Type B pancreatic cell (in vitro differentiated cells): ENCODE data around the gene TMEM117. TPM values are rescaled to one million over a fixed set of nuclear protein-coding genes. Genes with fewer than 3 reads are reported as not detected.

Source experiments
- DNase-seq: peaks from one replicate; pipeline ENCODE4 v3.0.0; 2021; ENCODE audit warnings: mixed read lengths; ENCODE audit not compliant: unreplicated experiment; ENCODE audit errors: extremely low spot score
- H3K27ac Mint-ChIP-seq: 2 replicates; pipeline ENCODE4 v1.8.0; 2021; ENCODE audit warnings: mild to moderate bottlenecking, mixed read lengths
- H3K27me3 Mint-ChIP-seq: 2 replicates; pipeline ENCODE4 v1.8.0; 2021; ENCODE audit warnings: mixed read lengths
- H3K36me3 Mint-ChIP-seq: 2 replicates; pipeline ENCODE4 v1.8.0; 2021; ENCODE audit warnings: mixed read lengths
- H3K4me1 Mint-ChIP-seq: one replicate; pipeline ENCODE4 v1.8.0; 2021; ENCODE audit warnings: mixed read lengths; ENCODE audit not compliant: unreplicated experiment
- H3K4me3 Mint-ChIP-seq: 2 replicates; pipeline ENCODE4 v1.8.0; 2021; ENCODE audit warnings: mild to moderate bottlenecking, mixed read lengths
- H3K9me3 Mint-ChIP-seq: 2 replicates; pipeline ENCODE4 v1.8.0; 2021; ENCODE audit warnings: mixed read lengths
- total RNA-seq: library from RNA; stranded (reverse); gene quantifications from 2 replicates; pipeline ENCODE4 v1.2.1, GENCODE V29; 2021; ENCODE audit warnings: low replicate concordance
- TF ChIP-seq, protein P1 (sequence below): fragments of 200-600 bp; sonication (generic); conservative IDR thresholded peaks from 2 replicates; pipeline ENCODE4 v1.5.0; 2021; ENCODE audit warnings: antibody characterized with exemption, mild to moderate bottlenecking

TMEM117 gene
- total RNA-seq, 1 donor from 2014 or later = 14.3 TPM

DNA sequence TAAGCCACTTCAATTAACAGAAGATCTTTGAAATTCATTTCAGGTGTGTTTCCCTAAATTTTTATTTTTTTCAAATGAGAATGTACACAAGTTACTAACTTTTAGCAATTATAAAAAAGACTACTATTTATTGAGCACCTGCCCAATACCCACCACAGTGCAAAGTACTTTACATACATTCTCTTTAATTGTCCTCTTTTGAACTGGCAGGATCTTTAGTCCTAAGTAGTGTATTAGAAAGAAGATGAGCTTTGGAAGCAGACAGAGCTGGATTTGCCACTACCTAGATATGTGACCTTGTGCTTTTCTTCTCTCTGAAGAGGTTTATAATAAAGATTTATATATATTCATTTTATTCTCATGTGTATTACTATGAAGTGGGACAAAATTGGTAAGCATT lies 63.7 kb downstream of the TMEM117 start:
- no peaks in the 10 kb centered on the region for H3K9me3 Mint-ChIP-seq
- TF ChIP-seq, protein P1, sequence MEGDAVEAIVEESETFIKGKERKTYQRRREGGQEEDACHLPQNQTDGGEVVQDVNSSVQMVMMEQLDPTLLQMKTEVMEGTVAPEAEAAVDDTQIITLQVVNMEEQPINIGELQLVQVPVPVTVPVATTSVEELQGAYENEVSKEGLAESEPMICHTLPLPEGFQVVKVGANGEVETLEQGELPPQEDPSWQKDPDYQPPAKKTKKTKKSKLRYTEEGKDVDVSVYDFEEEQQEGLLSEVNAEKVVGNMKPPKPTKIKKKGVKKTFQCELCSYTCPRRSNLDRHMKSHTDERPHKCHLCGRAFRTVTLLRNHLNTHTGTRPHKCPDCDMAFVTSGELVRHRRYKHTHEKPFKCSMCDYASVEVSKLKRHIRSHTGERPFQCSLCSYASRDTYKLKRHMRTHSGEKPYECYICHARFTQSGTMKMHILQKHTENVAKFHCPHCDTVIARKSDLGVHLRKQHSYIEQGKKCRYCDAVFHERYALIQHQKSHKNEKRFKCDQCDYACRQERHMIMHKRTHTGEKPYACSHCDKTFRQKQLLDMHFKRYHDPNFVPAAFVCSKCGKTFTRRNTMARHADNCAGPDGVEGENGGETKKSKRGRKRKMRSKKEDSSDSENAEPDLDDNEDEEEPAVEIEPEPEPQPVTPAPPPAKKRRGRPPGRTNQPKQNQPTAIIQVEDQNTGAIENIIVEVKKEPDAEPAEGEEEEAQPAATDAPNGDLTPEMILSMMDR = no peak
- H3K4me3 Mint-ChIP-seq = no peak overlapping the region
- H3K27ac Mint-ChIP-seq = no peak overlapping the region
- H3K4me1 Mint-ChIP-seq = peaks cover 4% of the 10 kb centered on the region
- peaks cover 8% of the 10 kb centered on the region for H3K36me3 Mint-ChIP-seq
- DNase-seq = no peak
- H3K27me3 Mint-ChIP-seq = no peaks in the 10 kb centered on the region

DNA sequence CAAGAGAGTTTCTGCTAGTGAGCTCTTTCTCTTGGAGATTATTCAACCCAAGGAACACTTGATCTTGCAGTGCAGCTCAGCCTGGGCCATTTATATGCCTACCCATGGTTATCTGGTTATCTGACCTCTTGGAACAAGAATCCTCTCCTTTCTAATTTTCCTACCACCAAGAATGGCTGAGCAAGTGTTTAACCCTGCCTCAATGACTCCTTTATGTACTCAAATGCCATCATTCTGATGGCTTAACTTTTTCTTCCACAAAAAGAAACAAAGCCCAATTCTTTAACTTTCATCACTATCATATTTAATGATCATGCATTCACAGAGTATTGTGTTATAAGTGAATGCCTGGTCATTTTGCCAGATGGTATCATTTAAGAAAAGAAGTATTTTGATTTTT lies 67.8 kb downstream of the TMEM117 start:
- DNase-seq = no peak
- H3K27me3 Mint-ChIP-seq = no peaks in the 10 kb centered on the region
- peaks cover 4% of the 10 kb centered on the region for H3K4me1 Mint-ChIP-seq
- TF ChIP-seq, protein P1 = no peak
- H3K9me3 Mint-ChIP-seq = no peaks in the 10 kb centered on the region
- no peak overlapping the region for H3K27ac Mint-ChIP-seq
- H3K36me3 Mint-ChIP-seq = peaks cover 4% of the 10 kb centered on the region
- H3K4me3 Mint-ChIP-seq = no peak overlapping the region

DNA sequence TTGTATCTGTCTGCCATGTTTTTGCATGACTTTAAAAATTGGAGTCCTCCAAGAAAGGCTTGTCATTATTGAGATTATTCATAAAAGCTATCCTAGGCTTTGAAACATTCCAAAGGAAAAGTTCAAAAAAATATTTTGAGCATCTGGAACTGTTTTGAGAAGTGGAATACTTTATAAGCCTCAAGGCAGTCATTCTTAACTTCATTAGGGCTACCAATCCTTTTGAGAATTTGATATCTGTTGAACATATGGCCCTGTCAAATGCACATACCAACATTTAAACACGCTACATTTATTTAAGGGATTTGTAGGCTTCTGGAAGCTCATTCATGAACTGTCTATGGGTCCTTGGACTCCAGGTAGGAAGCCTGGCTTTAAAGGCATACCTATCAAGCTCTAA lies 77.0 kb downstream of the TMEM117 start:
- Mint-ChIP-seq H3K27me3 (no peaks in the 10 kb centered on the region), H3K9me3 (no peaks in the 10 kb centered on the region), H3K36me3 (no peaks in the 10 kb centered on the region), H3K4me3 (no peak overlapping the region), H3K27ac (no peak overlapping the region), H3K4me1 (no peaks in the 10 kb centered on the region)
- TF ChIP-seq, protein P1 = no peak
- DNase-seq = no peak

DNA sequence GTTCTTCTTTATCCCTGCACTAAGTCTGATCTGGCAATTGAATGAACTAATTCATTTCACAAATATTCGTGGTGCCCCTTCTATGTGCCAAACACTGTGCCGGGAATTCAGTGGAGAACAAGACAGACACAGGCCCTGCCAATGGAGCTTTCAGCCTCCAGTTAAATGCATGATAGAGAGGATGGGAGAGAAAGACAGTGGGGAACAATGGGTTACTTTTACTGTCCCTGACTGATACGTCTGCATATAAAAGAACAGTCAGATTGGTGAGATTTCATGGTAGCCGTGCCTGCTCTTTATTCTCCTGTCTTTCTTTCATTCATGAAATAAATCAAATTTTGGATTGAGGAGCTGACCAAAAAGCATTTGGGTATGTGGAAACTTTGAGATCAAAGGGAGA lies 78.5 kb downstream of the TMEM117 start:
- no peak for DNase-seq
- no peaks in the 10 kb centered on the region for H3K9me3 Mint-ChIP-seq
- TF ChIP-seq, protein P1 = no peak
- no peaks in the 10 kb centered on the region for H3K27me3 Mint-ChIP-seq
- no peak overlapping the region for H3K27ac Mint-ChIP-seq
- H3K4me3 Mint-ChIP-seq = no peak overlapping the region
- H3K36me3 Mint-ChIP-seq = no peaks in the 10 kb centered on the region
- H3K4me1 Mint-ChIP-seq = no peaks in the 10 kb centered on the region

DNA sequence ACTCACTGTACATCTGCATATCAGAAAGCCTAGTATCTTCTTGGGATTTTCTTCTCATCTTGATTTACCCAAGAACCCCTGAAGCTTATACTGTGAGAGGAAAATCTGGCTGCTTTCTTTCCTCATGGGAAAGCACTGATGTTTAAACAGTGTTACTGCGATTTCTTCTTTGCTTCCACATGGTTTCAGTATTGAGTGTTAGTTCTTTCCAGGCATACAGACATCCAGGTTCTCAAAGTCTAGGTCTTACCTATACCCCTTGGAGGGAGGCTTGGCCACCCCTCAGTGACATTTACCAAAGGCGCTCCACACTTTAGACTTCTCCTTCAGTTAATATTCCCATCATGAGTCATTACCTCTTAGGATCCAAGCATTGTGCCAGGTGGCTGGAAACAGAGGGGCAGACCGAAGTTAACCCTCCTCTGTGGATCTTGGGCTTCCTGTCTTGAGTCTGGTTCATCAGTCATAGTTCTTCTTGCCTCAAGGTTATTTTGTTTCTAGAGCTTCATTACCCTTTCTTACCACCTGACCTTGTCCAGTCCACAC lies 79.1 kb downstream of the TMEM117 start:
- Mint-ChIP-seq H3K4me3 (no peak overlapping the region), H3K27ac (no peak overlapping the region), H3K36me3 (no peaks in the 10 kb centered on the region), H3K4me1 (no peaks in the 10 kb centered on the region), H3K9me3 (no peaks in the 10 kb centered on the region), H3K27me3 (no peaks in the 10 kb centered on the region)
- DNase-seq = no peak
- TF ChIP-seq, protein P1 = peak; percentile 56

DNA sequence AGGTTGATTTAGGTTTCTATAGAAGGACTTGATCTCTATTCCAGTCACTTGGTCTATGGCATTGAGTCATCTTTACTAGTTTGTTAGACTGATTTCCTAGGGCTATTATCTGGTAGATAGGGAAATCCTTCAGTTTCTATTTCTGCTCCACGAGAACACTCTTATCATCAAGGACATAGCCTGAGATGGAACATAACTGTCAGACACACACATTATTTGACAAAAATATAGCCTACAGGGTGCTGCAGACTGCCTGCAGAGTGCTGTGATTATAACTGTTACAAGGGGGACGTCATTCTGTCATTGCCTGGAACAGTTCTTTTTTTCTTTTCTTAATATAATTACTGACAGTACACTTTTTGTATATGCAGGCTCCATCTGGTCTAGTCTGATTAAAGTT lies 82.0 kb downstream of the TMEM117 start:
- no peak overlapping the region for H3K27ac Mint-ChIP-seq
- H3K4me3 Mint-ChIP-seq = no peak overlapping the region
- TF ChIP-seq, protein P1 = no peak
- H3K27me3 Mint-ChIP-seq = no peaks in the 10 kb centered on the region
- no peak for DNase-seq
- no peaks in the 10 kb centered on the region for H3K36me3 Mint-ChIP-seq
- H3K9me3 Mint-ChIP-seq = no peaks in the 10 kb centered on the region
- H3K4me1 Mint-ChIP-seq = no peaks in the 10 kb centered on the region
